HepG2 (cell line): ENCODE measurements around the gene PROM2. TPM values are rescaled to one million over a fixed set of nuclear protein-coding genes. Genes with fewer than 3 reads are reported as not detected.

Experiments used
- ATAC-seq: fragments of 200-7000 bp; cut with Tn5 transposase; 3 replicates; pipeline ENCODE4 v1.9.1; 2020; ENCODE audit warnings: mild to moderate bottlenecking, moderate library complexity
- BruUV-seq: library from RNA; stranded (reverse); fragments of 400-500 nt; replicated peaks from 2 replicates; lab custom pipeline; 2021; lab: Mats Ljungman, UMichigan
- CTCF ChIA-PET: fragments of 300-600 bp; formaldehyde crosslinking; extraction: SDS; loops from one replicate; lab custom pipeline; 2021; ENCODE audit warnings: low total read pairs, inconsistent platforms, low intra/inter-chr PET ratio; lab: Yijun Ruan, JAX
- POLR2A ChIA-PET: fragments of 350-600 bp; sonication (Branson Sonifier 250); formaldehyde crosslinking; loops from one replicate; lab custom pipeline; 2020; ENCODE audit warnings: antibody characterized with exemption, inconsistent platforms; lab: Yijun Ruan, JAX
- DNase-seq: peaks from one replicate; pipeline ENCODE4 v3.0.0-alpha.2; 2015; ENCODE audit warnings: low spot score
- FAIRE-seq: peaks from 3 replicates; lab custom pipeline; 2011; peaks lifted over from hg19 to GRCh38; lab: Jason Lieb, UNC
- H2AFZ ChIP-seq: one replicate; pipeline ENCODE4 v1.6.1; 2011; ENCODE audit warnings: low read length, inconsistent platforms
- H3K27ac ChIP-seq: fragments of 300-600 bp; 3 replicates; pipeline ENCODE4 v1.8.0; 2011; ENCODE audit warnings: mixed run types, mild to moderate bottlenecking, mixed read lengths, low read length, inconsistent platforms; ENCODE audit not compliant: insufficient read depth; ENCODE audit errors: extremely low read length
- H3K27me3 ChIP-seq, 2 experiments: fragments of 200-600 bp in 1 of 2; 2 replicates in 1 of 2; 3 replicates in 1 of 2; pipeline versions ENCODE4 v1.6.0 to v1.8.0; 2011; ENCODE audit warnings: low read length in 2 of 2, mild to moderate bottlenecking in 2 of 2, moderate library complexity in 2 of 2, inconsistent platforms in 1 of 2; ENCODE audit not compliant: insufficient read depth in 2 of 2, control insufficient read depth in 1 of 2
- H3K36me3 ChIP-seq, 2 experiments: fragments of 200-600 bp in 1 of 2; replicated peaks in 1 of 2; 2 replicates in 1 of 2; 3 replicates in 1 of 2; pipeline versions ENCODE4 v1.5.1 to v1.8.0; 2011; ENCODE audit warnings: low read length in 2 of 2, inconsistent platforms in 1 of 2; ENCODE audit not compliant: insufficient read depth in 2 of 2, control insufficient read depth in 1 of 2
- H3K4me1 ChIP-seq: 2 replicates; pipeline ENCODE4 v1.5.1; 2012; ENCODE audit warnings: low read length, inconsistent platforms; ENCODE audit not compliant: insufficient read depth
- H3K4me2 ChIP-seq: 2 replicates; pipeline ENCODE4 v1.6.0; 2011; ENCODE audit warnings: low read depth, low read length, inconsistent platforms
- H3K4me3 ChIP-seq, 3 experiments: fragments of 200-600 bp in 1 of 3; sonication (generic), shearing (Covaris generic) in 1 of 3; replicated peaks in 1 of 3; 2 replicates each; pipeline ENCODE4 v1.5.1; 2011 to 2016; ENCODE audit warnings: low read length in 3 of 3, inconsistent platforms in 2 of 3, low read depth in 2 of 3, mild to moderate bottlenecking in 2 of 3, control low read depth in 1 of 3, mixed read lengths in 1 of 3; ENCODE audit not compliant: insufficient read depth in 1 of 3
- H3K79me2 ChIP-seq: one replicate; pipeline ENCODE4 v1.6.1; 2011; ENCODE audit warnings: low read length, inconsistent platforms; ENCODE audit not compliant: insufficient read depth
- H3K9ac ChIP-seq: 2 replicates; pipeline ENCODE4 v1.6.0; 2011; ENCODE audit warnings: mild to moderate bottlenecking, low read depth, low read length, inconsistent platforms; ENCODE audit not compliant: insufficient read depth
- H3K9me3 ChIP-seq: 2 replicates; pipeline ENCODE4 v1.5.1; 2012; ENCODE audit warnings: mild to moderate bottlenecking, low read length
- H4K20me1 ChIP-seq: 2 replicates; pipeline ENCODE4 v1.6.0; 2011; ENCODE audit warnings: inconsistent platforms, mild to moderate bottlenecking, low read length, moderate library complexity; ENCODE audit not compliant: insufficient read depth
- HNRNPUL1 ChIP-seq: fragments of 200-400 bp; formaldehyde crosslinking; IDR thresholded peaks from 2 replicates; pipeline ENCODE4 v1.6.1; 2017; ENCODE audit warnings: low read depth, mild to moderate bottlenecking, low read length, moderate library complexity
- NRL ChIP-seq: sonication (generic); formaldehyde crosslinking; IDR thresholded peaks from 2 replicates; pipeline ENCODE4 v1.5.0; 2020; ENCODE audit warnings: missing genetic modification reagents, mild to moderate bottlenecking, moderate library complexity, borderline replicate concordance
- SAFB2 ChIP-seq: sonication (generic); formaldehyde crosslinking; IDR thresholded peaks from 2 replicates; pipeline ENCODE4 v1.5.1; 2020; ENCODE audit warnings: missing genetic modification reagents, low read depth, mild to moderate bottlenecking, borderline replicate concordance
- TARDBP ChIP-seq: sonication (generic); formaldehyde crosslinking; IDR thresholded peaks from 2 replicates; pipeline ENCODE4 v1.8.0; 2022; ENCODE audit warnings: mild to moderate bottlenecking, missing genetic modification reagents
- ZFP41 ChIP-seq: sonication (generic); formaldehyde crosslinking; IDR thresholded peaks from 2 replicates; pipeline ENCODE4 v1.4.0; 2020; ENCODE audit warnings: mild to moderate bottlenecking, missing genetic modification reagents, borderline replicate concordance
- ZKSCAN8 ChIP-seq: IDR thresholded peaks from 2 replicates; pipeline ENCODE4 v1.6.1; 2016; ENCODE audit warnings: borderline replicate concordance, missing genetic modification reagents, missing compliant biosample characterization
- ZNF251 ChIP-seq: sonication (generic); formaldehyde crosslinking; IDR thresholded peaks from 2 replicates; pipeline ENCODE4 v1.9.0; 2021; ENCODE audit warnings: mild to moderate bottlenecking, missing genetic modification reagents
- ZNF577 ChIP-seq: sonication (generic); formaldehyde crosslinking; IDR thresholded peaks from 2 replicates; pipeline ENCODE4 v1.4.0; 2020; ENCODE audit warnings: mild to moderate bottlenecking, low read depth, missing genetic modification reagents, borderline replicate concordance
- ZNF75D ChIP-seq: sonication (generic); formaldehyde crosslinking; IDR thresholded peaks from 2 replicates; pipeline ENCODE4 v1.8.1; 2023; ENCODE audit warnings: missing genetic modification reagents, mild to moderate bottlenecking, borderline replicate concordance
- WGBS: methylation state at CpG from one replicate; pipeline ENCODE4 v1.1.6; 2017; ENCODE audit warnings: low lambda C conversion rate; 5-methylcytosine and 5-hydroxymethylcytosine counted together
- in situ Hi-C: cut with HindIII; loops from 2 replicates; pipeline ENCODE4 v1.10.0; 2017; ENCODE audit warnings: low pct_unique_long_range_greater_than_20kb; ENCODE audit not compliant: extremely low pct_ligation_motif_present
- intact Hi-C: fragments of 100-400 bp; cut with micrococcal nuclease; formaldehyde crosslinking; loops from one replicate; pipeline ENCODE4 v1.10.0; 2022; ENCODE audit not compliant: unreplicated experiment
- polyA plus RNA-seq, 8 experiments: library from polyadenylated mRNA; depleted of rRNA in 3 of 8; stranded (reverse) in 7 of 8; unstranded in 1 of 8; fragments of >200 nt; fragmentation: Illumina TruSeq in 4 of 8; extraction: Trizol in 4 of 8; gene quantifications; 2 replicates each; pipeline versions ENCODE4 v1.2.1 to v1.2.3, GENCODE V29; 2011 to 2016; ENCODE audit warnings: low read depth in 4 of 8, missing spikeins in 1 of 8, mixed read lengths in 1 of 8; ENCODE audit not compliant: insufficient read depth in 1 of 8
- total RNA-seq, 5 experiments: library from RNA; depleted of rRNA; stranded (reverse); fragments of >200 nt; fragmentation: Illumina TruSeq; extraction: Trizol; gene quantifications; 2 replicates each; pipeline ENCODE4 v1.2.3, GENCODE V29; 2016; ENCODE audit warnings: low read depth in 1 of 5
- TF ChIP-seq, protein P1 (sequence below): sonication (generic); formaldehyde crosslinking; IDR thresholded peaks from 2 replicates; pipeline ENCODE4 v1.4.0; 2020; ENCODE audit warnings: missing genetic modification reagents
- TF ChIP-seq, protein P2 (sequence below): IDR thresholded peaks from 2 replicates; pipeline ENCODE4 v1.6.1; 2016; ENCODE audit warnings: mild to moderate bottlenecking, missing biosample characterization, missing genetic modification reagents

The PROM2 gene
- total and polyA plus RNA-seq, 2 of the 13 experiments (the other 11 are each of a cell fraction or from before 2014, with no cell fraction given) = not detected

GRCh38 chr2:95296011-95296410, 21.8 kb downstream of the PROM2 start:
- Histone ChIP-seq H3K4me1 (no peaks in the 10 kb centered on the region), H3K27me3 (peaks cover 8 to 70% of the 10 kb centered on the region in 2 experiments; a peak in 3 of 5 replicates), H3K9me3 (0 out of 2 replicates have a peak, but pooled peaks cover 3% of the 10 kb centered on the region), H2AFZ (no peak overlapping the region), H3K4me3 (no peak overlapping the region), H3K79me2 (no peaks in the 10 kb centered on the region)
- ChIA-PET CTCF (no interaction called here), POLR2A (no interaction called here)
- DNase-seq = no peak
- 0% methylated on average over 4 of the region's 5 CpGs for WGBS
- TF ChIP-seq ZKSCAN8 (CRISPR knock-in tag) (no peak), NRL (CRISPR knock-in tag) (no peak), ZFP41 (CRISPR knock-in tag) (no peak), ZNF577 (CRISPR knock-in tag) (no peak), SAFB2 (CRISPR knock-in tag) (no peak), ZNF251 (CRISPR knock-in tag) (no peak), TARDBP (no peak), HNRNPUL1 (no peak), ZNF75D (CRISPR knock-in tag) (no peak)
- TF ChIP-seq, protein P1, sequence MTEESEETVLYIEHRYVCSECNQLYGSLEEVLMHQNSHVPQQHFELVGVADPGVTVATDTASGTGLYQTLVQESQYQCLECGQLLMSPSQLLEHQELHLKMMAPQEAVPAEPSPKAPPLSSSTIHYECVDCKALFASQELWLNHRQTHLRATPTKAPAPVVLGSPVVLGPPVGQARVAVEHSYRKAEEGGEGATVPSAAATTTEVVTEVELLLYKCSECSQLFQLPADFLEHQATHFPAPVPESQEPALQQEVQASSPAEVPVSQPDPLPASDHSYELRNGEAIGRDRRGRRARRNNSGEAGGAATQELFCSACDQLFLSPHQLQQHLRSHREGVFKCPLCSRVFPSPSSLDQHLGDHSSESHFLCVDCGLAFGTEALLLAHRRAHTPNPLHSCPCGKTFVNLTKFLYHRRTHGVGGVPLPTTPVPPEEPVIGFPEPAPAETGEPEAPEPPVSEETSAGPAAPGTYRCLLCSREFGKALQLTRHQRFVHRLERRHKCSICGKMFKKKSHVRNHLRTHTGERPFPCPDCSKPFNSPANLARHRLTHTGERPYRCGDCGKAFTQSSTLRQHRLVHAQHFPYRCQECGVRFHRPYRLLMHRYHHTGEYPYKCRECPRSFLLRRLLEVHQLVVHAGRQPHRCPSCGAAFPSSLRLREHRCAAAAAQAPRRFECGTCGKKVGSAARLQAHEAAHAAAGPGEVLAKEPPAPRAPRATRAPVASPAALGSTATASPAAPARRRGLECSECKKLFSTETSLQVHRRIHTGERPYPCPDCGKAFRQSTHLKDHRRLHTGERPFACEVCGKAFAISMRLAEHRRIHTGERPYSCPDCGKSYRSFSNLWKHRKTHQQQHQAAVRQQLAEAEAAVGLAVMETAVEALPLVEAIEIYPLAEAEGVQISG (CRISPR knock-in tag) = no peak
- TF ChIP-seq, protein P2, sequence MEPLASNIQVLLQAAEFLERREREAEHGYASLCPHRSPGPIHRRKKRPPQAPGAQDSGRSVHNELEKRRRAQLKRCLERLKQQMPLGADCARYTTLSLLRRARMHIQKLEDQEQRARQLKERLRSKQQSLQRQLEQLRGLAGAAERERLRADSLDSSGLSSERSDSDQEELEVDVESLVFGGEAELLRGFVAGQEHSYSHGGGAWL (CRISPR knock-in tag) = no peak
- TF ChIP-seq, all 625 proteins: peak for 0
- Histone ChIP-seq H3K9ac (no peak overlapping the region), H3K36me3 (no peaks in the 10 kb centered on the region), H4K20me1 (no peaks in the 10 kb centered on the region; the same call in 1 of the 2 replicates), H3K4me2 (no peak overlapping the region), H3K27ac (no peak overlapping the region)
- no peak for ATAC-seq
- in situ Hi-C loops = no loop called here
- no peak for FAIRE-seq
- intact Hi-C loops = no loop called here
- no TSS peak for BruUV-seq
